Measurements from ENCODE around the gene MYO1F. TPM values are rescaled to one million over a fixed set of nuclear protein-coding genes. Genes with fewer than 3 reads are reported as not detected.

The MYO1F gene
- total and polyA plus RNA-seq, 2 of the 13 experiments (the other 11 are each of a cell fraction or from before 2014, with no cell fraction given): 0.09 to 0.13 TPM

GRCh38 chr19:8589177-8589714, 12.0 kb upstream of the MYO1F start:
- Histone ChIP-seq H4K20me1 (ENCODE audit: insufficient read depth, low read length) (no peaks in the 10 kb centered on the region), H3K4me3 (replicated peaks in 1 of 3; ENCODE audit: insufficient read depth in 1 of 3, low read depth in 2 of 3, low read length in 3 of 3) (no peak overlapping the region), H3K4me2 (ENCODE audit: low read depth, low read length) (no peak overlapping the region), H3K27me3 (ENCODE audit: control insufficient read depth in 1 of 2, insufficient read depth in 2 of 2, low read length in 2 of 2) (peaks cover 2 to 3% of the 10 kb centered on the region in 2 experiments; a peak in 1 of 5 replicates), H3K9ac (ENCODE audit: insufficient read depth, low read depth, low read length) (no peak overlapping the region), H3K79me2 (ENCODE audit: insufficient read depth, low read length) (no peaks in the 10 kb centered on the region), H3K4me1 (ENCODE audit: insufficient read depth, low read length) (no peaks in the 10 kb centered on the region), H2AFZ (ENCODE audit: low read length) (no peak overlapping the region), H3K9me3 (ENCODE audit: low read length) (peaks cover 11% of the 10 kb centered on the region), H3K27ac (ENCODE audit: extremely low read length, insufficient read depth, low read length) (no peak overlapping the region), H3K36me3 (replicated peaks in 1 of 2; ENCODE audit: control insufficient read depth in 1 of 2, insufficient read depth in 2 of 2, low read length in 2 of 2) (no peaks in the 10 kb centered on the region)
- DNase-seq (ENCODE audit: low spot score) (no peak), ATAC-seq (no peak), FAIRE-seq (no peak)
- BruUV-seq (replicated peaks): no TSS peak
- intact Hi-C loops (cut with micrococcal nuclease; ENCODE audit: unreplicated experiment) (no loop called here), in situ Hi-C loops (cut with HindIII; ENCODE audit: extremely low pct_ligation_motif_present, low pct_unique_long_range_greater_than_20kb) (no loop called here)
- WGBS (ENCODE audit: low lambda C conversion rate): 73% methylated on average over 11 of the region's 32 CpGs
- POLR2A ChIA-PET: no interaction called here
- TF ChIP-seq ZNF879 (CRISPR knock-in tag; IDR thresholded peaks at IDR 0.05) (no peak), ZNF207 (IDR thresholded peaks at IDR 0.05; ENCODE audit: borderline replicate concordance) (no peak), ZBTB7B (CRISPR knock-in tag; IDR thresholded peaks at IDR 0.05) (no peak), HOMEZ (CRISPR knock-in tag; IDR thresholded peaks at IDR 0.05; ENCODE audit: low read depth) (no peak), ZNF205 (CRISPR knock-in tag; IDR thresholded peaks at IDR 0.05) (no peak), ZNF232 (CRISPR knock-in tag; IDR thresholded peaks at IDR 0.05; ENCODE audit: borderline replicate concordance) (no peak), ZFP62 (CRISPR knock-in tag; IDR thresholded peaks at IDR 0.05) (no peak), MEF2D (CRISPR knock-in tag; IDR thresholded peaks at IDR 0.05) (no peak), ZKSCAN8 (CRISPR knock-in tag; IDR thresholded peaks at IDR 0.05; ENCODE audit: borderline replicate concordance) (no peak), MTF2 (CRISPR knock-in tag; IDR thresholded peaks at IDR 0.05; ENCODE audit: borderline replicate concordance) (no peak), ZNF770 (CRISPR knock-in tag; IDR thresholded peaks at IDR 0.05) (no peak), ZC3H4 (CRISPR knock-in tag; IDR thresholded peaks at IDR 0.05; ENCODE audit: borderline replicate concordance) (no peak), ZNF660 (CRISPR knock-in tag; IDR thresholded peaks at IDR 0.05; ENCODE audit: borderline replicate concordance, low read depth) (no peak), ZNF367 (CRISPR knock-in tag; IDR thresholded peaks at IDR 0.05; ENCODE audit: borderline replicate concordance) (no peak)
- CTCF ChIA-PET (ENCODE audit: low intra/inter-chr PET ratio, low total read pairs): no interaction called here

Measured in HepG2 (cell line).